NCI-H460 (cell line): ENCODE measurements around the gene RBM47. TPM values are rescaled to one million over a fixed set of nuclear protein-coding genes. Genes with fewer than 3 reads are reported as not detected.

Experiments
- DNase-seq: peaks from one replicate; pipeline ENCODE4 v3.0.0-alpha.2; 2016; ENCODE audit warnings: low read depth; ENCODE audit errors: extremely low read depth
- total RNA-seq: library from RNA; depleted of rRNA; stranded (reverse); fragments of >200 nt; shearing (Covaris generic); gene quantifications from 2 replicates; pipeline ENCODE4 v1.2.3, GENCODE V29; 2014

The RBM47 gene
- total RNA-seq, 1 experiment from 2014 or later = 47.3 TPM

DNA sequence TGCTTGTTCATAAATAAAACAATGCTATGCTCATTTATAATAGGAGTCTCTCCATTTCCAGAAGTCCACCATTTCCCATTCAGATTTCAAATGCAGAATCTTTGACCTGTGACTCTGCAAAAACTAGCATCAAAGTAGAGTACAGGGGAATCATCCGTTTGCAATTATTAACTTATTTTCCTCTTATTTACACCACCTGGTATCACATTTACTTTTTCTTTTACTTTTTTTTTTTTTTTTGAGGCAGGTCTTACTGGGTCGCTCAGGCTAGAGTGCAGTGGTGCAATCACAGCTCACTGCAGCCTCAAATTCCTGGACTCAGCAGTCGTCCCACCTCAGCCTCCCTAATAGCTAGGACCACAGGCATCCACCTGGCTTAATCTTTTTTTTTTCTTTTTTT, 37.6 kb downstream of the RBM47 start:
- DNase-seq = no peak

DNA sequence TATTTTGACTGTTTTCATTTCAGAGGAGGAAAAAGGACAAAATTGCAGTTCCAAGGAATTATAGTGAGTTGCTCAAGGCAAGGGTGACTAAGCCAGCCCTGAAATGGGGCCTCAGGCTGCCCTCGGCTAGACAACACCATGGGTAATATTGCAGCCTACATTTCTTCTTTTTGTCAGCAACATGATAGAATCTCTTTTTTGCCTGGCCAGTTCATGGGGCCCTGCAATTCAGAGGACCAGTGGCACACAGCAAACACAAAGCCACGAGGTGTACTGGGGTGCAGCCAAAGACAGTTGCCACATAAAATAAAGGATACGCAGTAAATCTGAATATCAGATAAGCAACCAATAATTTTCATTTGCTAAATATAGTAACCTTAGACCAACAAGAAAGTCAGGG, 41.8 kb downstream of the RBM47 start:
- DNase-seq = no peak

DNA sequence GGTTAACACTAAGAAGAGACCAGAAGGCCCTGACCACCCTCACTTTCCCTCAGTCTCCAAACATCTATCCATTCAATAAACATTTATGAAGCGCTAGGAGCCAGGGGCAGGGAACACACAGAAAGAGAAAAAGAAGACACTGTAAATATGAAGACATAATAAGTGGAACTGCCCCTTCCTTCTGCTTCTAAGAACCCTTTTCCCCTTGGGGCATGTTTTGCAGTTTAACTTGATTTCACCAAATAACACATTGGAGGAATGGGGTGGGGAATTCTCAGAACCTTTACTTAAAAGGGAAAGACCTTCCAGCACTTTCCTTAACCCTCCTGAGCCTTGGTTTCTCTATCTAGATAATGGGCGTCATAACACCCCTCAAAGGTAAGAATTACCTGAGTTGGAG, 42.3 kb downstream of the RBM47 start:
- no peak for DNase-seq

DNA sequence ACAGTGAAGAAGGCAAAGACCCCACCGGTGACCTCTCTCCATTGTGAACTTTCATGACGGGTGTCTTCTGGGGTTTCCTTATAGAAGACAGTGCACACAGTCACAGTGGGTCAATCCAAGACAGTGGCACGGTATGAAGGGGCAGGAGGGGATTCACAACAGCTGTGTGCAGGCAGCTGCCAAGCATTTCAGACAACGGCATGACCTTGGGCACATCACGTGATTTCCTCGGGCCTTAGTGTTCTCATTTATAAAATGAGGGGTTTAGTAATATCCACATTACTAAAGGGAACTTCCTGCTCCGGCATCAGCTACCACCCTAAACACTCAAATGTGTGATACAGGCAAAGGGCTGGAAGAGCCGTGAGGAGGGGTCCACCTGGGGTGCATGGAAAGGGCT, 42.9 kb downstream of the RBM47 start:
- DNase-seq = no peak

DNA sequence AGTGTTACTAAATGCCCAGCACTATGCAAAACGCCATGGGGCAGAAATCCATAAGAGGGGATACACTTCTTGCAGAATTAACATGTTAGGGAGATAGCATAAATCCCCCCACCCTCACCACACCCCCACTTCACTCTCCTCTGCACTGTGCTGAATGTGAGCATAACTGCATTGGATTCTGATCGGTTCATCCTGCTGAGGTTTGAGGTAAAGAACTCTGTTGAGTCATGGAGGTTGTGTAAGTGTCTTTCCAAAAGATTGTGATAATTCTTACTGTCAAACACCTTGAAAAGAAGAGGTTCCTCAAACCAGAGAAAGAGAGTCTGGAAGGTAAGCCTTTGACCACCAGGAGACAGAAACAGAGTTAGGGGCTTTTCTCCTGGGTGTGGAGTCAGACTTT, 43.6 kb downstream of the RBM47 start:
- no peak for DNase-seq

DNA sequence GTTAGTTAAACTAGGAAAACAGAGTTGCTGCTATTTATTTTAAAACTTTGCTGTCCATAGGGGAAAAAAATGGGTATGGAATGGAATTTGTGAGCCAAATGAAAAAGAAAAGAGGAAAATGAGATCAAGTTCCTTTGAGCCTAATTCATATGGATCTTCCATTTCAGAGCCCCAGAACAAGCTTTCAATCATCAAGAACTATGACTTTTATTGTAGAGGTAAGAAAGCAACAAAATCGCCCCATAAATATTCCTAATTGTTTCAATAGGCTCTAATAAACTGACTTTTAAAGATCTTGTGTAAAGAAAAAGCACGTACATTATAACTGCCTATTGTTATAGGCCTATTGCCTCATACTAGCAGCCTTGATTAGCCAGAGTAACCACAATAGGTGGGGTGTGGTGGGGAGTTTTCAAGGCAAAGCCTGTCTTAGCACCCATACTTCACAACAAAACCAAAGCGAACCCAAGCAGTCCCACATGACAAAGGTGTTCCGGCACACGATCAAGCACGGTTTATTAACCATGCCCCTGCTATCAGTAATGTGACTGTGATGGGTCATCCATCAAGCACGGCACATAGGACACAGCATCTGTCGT, 44.4 kb downstream of the RBM47 start:
- DNase-seq = no peak

DNA sequence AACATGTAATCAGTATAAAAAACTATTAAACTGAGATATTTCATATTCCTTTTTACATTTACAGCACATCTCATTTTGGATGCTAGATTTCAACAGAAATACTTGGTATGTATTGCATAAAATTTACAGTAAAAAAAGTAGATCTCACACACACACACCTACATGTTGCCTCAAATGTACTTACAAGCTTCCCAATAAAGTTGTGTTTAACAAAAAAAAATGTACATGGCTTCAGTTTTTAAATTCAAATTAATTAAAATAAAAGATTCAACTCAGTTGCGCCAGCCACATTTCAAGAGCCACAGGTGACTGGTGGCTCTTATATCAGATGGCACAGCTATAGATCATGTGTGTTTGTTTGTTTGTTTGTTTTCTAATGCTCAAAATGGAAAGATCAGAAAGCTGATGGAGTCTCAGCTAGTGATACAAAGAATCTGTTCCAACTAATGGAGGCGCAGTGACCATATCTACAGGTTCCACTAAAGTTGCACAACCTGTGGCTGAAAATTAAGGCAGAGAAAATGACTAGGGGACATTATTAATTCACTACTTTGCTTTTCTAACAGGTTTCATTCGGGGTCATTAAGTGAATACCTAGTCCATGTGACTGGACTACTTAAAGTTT, 45.0 kb downstream of the RBM47 start:
- no peak for DNase-seq

DNA sequence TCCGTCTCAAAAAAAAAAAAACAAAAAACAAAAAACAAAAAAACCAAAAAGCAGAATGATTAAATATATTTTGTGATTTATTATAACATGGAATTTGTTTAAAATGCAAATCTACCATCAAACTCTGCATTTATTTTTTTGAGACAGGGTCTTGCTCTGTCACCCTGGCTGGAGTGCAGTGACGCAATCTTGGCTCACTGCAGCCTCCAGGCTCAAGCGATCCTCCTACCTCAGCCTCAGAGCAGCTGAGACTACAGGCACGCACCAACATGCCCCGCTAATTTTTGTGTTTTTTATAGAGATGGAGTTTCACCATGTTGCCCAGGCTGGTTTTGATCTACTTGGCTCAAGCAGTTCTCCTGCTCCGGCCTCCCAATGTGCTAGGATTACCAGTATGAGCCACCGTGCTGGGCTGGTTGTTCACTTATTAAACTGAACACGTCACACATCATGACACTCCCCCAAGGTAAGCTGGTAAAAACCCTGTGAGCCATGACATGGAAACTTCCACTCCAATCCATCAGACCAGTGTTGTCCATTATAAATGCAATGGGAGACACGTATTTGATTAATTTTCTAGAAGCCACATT, 45.7 kb downstream of the RBM47 start:
- no peak for DNase-seq

DNA sequence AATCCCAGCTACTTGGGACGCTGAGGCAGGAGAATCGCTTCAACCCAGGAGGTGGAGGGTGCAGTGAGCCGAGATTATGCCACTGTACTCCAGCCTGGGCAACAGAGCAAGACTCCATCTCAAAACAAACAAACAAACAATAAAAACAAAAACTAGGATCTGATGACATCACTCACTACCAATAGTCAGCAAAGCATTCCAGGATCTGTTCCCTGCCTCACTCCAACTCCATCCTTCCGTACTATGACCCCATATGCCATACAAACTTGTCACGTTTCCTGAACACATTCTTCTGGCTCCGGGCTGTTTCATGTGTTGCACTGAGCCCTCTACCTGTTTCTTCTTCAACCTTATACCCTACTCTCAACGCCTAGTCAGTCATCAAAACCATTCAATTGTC, 47.3 kb downstream of the RBM47 start:
- DNase-seq = no peak

DNA sequence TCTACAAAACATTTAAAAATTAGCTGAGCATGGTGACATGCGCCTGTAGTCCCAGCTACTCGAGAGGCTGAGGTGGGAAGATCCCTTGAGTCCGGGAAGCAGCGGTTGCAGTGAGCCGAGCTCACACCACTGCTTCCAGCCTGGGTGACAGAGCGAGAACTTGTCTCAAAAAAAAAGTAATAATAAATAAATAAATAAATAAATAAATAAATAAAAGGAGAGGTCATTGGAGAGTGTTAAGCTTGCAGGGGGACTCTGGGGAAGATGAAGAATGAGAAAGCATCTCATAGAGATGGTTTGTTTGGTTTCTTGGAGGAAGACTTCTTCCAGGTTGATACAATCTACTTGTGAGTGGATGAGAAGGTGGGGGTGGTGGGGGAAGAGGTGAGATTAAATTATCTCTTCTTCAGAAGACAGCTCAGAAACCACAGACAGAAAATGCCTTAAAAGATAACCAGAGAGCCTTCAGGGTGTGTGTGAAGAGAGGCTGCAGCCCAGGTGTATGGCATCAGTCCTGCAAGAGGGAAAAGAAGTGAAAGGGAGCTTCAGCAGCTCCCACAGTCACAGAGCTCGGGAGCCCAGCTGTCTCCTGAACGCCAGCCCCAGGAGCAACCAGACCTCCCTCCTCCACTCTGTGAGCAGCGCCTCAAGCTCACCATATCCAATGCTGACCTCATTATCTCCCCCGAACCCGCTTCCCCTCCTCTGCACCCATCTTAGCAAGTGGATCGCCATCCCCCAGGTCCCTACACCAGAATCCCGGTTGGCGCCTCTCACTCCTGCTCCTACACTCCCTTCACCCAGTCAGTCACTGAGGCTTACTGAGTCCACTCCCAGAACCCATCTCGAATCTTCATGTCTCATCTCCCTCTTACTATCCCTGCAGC, 48.2 kb downstream of the RBM47 start:
- no peak for DNase-seq

DNA sequence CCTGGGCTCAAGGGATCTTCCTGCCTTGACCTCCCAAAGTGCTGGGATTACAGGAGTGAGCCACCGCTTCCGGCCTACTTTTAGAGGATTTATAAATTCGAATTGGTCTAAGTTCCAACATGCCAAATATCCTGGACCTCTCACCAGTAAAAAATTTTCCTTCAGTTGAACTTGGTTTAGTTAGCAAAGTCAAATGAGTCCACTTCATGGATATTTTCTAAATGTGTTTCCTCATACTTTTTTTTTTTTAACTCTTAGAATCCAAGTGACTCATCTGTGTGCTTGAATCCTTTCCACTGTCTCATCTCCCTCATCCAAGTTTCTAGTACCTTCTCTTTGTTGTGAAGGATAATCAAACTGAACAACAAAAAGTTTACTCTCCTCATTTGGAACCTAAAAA, 49.7 kb downstream of the RBM47 start:
- no peak for DNase-seq

DNA sequence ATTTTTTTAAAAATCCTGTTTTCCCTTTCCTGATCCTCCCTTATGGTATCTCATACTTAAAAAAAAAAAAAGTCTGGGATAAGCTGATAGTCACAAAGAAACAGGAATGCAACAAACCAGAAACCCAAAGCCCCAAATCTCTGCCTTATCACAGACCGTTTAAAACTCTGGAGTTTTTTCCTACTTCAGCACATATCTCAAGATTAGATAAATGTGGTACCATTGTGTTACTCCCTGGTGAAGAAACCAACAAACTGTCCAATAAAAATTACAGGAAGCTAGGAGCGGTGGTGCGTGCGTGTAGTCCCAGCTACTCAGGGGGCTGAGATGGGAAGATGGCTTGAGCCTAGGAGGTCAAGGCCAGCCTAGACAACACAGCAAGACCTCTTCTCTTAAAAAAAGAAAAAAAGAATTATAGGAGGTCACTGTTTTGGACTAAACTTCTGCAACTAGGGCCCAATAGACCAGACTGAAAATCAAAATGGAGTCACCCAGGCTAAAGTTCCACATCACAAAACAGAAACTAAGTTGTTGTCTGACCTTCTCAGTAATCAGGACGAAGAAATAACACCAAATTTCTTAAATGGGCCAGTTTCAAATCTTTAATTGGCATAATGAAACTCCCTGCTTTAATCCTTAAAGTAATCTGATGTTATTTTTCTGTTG, 51.9 kb downstream of the RBM47 start:
- no peak for DNase-seq

DNA sequence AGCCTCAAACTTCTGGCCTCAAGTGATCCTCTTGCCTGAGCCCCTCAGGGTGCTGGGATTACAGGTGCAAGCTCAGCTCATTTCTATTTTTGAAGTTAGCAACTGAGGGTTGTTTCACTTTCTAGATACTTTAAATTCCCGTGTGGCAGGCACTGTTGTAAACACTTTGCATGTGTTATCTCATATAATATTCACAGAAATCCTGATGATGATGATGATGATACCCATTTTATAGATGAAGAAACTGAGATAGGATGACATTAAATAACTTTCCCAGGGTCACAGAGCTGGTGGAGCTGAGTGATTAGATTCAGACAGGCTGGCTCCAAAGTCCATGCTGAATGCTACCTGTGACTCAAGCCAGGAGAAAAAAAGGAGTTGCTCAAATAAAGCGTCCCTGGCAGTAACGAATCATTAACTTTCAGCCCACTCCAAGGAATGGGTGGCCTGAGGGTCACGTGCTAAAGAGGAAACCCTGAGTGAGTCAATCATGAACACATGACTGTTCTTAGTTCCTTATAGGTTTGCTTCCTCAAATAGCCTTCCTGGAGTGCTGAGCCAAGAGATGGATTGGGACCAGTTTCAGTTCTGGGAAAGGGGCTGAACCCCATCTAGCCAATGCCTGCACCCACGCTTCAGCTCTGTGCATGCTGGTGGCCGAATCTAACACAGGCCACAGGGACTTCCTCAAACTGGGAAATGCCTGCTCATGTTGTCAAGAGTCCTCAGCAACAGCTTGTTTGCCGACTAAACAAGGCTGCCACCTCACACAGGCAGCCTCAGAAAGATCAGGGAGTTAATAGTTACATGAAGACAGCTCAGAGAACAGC, 52.8 kb downstream of the RBM47 start:
- DNase-seq = peak; percentile 32

DNA sequence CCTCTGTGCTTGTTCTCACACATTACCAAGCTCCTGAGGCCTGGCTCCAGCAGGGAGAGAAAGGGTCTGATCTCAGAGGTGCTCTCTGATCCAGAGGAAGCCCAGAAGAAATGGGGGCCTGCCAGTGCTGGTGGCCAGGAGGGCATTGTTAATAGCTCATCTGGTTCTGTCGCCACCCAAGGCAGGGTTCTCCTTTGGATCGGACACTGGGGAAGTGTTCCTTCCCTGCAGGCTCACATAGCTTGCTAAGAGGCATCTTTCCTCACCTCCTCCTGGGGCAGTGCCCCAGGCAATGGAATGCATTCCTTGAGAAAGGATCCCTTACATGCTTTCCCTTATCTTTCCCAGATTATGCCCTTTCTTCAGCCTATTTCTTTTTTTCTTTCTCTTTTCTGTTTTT, 53.8 kb downstream of the RBM47 start:
- DNase-seq = no peak

DNA sequence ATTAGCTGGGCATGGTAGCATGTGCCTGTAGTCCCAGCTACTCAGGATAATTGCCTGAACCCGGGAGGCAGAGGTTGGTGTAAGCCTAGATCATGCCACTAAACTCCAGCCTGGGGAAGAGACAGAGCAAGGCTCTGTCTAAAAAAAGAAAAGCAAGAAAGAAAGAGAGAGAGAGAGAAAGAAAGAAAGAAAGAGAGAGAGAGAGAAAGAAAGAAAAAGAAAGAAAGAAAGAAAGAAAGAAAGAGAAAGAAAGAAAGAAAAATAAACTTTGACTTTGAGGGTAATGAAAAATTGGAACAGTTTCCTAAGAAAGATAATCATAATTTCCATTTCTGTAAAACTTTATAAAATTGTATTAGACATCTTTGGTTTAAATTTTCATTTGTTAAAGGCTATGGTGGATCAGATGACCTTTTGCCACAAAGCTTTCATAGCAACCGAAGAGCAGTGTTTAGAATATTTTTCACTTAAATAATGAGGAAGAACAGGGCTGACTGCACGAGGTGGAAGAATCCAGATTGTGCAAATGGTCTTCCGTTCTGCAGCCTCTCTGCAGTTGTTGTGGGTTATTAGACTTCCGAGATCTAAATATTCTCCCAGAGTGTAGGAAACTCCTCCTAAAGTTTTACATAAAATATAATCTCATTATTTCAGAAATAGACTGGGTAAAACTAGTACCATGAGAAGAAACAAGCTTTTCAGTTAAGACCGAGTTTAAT, 55.9 kb downstream of the RBM47 start:
- no peak for DNase-seq

DNA sequence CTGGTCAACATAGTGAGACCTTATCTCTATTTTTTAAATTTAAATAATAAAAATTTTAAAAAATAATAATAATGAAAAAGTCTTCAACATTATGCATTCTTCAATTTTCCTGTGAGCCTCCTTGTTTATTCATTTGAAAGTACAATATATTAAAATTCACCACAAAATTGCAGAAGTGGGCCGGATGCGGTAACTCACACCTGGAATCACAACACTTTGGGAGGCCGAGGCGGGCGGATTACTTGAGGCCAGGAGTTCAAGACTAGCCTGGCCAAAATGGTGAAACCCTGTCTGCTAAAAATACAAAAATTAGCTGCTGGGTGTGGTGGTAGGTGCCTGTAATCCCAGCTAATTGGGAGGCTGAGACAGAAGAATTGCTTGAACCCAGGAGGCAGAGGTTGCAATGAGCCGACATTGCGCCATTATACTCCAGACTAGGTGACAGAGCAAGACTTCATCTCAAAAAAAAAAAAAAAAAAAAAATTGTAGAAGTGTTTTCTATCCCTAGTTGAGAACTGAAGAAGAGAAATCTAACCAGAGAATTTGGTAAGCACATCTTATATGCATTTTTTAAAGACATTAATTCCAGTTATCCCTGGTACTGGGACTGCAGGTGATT, 56.9 kb downstream of the RBM47 start:
- DNase-seq = no peak

DNA sequence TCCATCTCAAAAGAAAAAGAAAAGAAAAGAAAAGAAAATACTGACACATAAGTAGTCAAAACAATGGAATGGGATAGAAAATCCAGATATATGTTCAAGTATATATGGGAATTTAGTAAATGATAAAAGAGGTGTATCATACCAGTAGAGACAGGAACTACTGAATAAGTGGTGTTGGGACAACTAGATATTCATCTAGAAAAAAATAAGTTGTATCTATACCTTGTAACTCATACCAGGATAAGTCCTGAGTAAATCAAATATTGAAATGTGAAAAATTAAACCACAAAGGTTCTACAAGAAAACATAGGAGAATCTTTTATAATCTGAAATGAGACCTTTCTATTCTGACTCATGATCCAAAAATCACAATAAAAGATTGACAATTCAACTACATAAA, 58.5 kb downstream of the RBM47 start:
- no peak for DNase-seq

DNA sequence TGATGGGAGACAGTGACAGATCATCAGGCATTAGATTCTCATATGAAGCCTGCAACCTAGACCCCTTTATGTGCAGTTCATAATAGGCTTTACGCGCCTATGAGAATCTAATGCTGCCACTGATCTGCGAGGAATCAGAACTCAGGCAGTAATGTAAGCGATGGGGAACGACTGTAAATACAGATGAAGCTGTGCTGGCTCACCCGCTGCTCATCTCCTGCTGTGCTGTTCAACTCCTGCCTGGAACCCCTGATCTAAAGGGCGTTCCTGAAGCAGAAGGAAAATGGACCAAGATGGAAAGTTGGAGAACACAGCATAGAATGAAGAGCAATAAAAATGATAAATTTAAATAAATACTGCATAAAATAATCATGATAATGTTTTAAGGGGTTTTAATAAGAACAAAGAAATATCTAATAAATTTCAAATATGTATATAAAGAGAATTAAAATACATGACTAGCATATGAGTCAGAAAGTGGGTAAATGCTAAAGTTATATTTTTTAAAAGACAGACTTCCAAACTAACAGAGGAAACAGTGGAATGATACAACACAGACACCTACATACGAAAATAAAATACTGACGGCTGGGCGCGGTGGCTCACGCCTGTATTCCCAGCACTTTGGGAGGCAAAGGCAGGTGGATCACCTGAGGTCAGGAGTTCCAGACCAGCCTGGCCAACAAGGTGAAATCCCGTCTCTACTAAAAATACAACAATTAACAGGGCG, 59.2 kb downstream of the RBM47 start:
- no peak for DNase-seq
